ENCODE data around the gene AKAP12. TPM values are rescaled to one million over a fixed set of nuclear protein-coding genes. Genes with fewer than 3 reads are reported as not detected.

The AKAP12 gene
- total RNA-seq, 1 donor from 2014 or later = 81.3 TPM

GRCh38 chr6:151247490-151247889 is 7.7 kb downstream of the AKAP12 start:
- no peaks in the 10 kb centered on the region for H3K9me3 ChIP-seq (ENCODE audit: low read depth)
- no peak overlapping the region for H3K27ac Mint-ChIP-seq
- H3K4me1 Mint-ChIP-seq = peaks cover 17% of the 10 kb centered on the region
- H3K4me2 ChIP-seq = no peak overlapping the region
- H3K4me3 ChIP-seq = no peak overlapping the region
- TF ChIP-seq EZH2phosphoT487 (IDR thresholded peaks at IDR 0.05) = no peak
- TF ChIP-seq EZH2 (IDR thresholded peaks at IDR 0.05) = no peak
- TF ChIP-seq CTCF (IDR thresholded peaks at IDR 0.05) = no peak
- H3K27me3 ChIP-seq = no peaks in the 10 kb centered on the region
- peaks cover 2% of the 10 kb centered on the region for H3K9me3 Mint-ChIP-seq
- H3K36me3 Mint-ChIP-seq = peaks cover 17% of the 10 kb centered on the region
- peaks cover 52% of the 10 kb centered on the region for H3K79me2 ChIP-seq (ENCODE audit: low read depth)
- peaks cover 10% of the 10 kb centered on the region for H4K20me1 ChIP-seq (ENCODE audit: low read depth)
- no peak for DNase-seq (ENCODE audit: low spot score)
- H3K27me3 Mint-ChIP-seq (ENCODE audit: insufficient read depth, low read depth) = peaks cover 2% of the 10 kb centered on the region
- H2AFZ ChIP-seq (replicated peaks) = no peak overlapping the region
- H3K9ac ChIP-seq = no peak overlapping the region
- H3K4me1 ChIP-seq = peaks cover 8% of the 10 kb centered on the region
- H3K27ac ChIP-seq = no peak overlapping the region
- H3F3A ChIP-seq (ENCODE audit: low read depth) = no peaks in the 10 kb centered on the region
- H3K4me3 Mint-ChIP-seq = no peak overlapping the region
- H3K36me3 ChIP-seq = no peaks in the 10 kb centered on the region

GRCh38 chr6:151248295-151248694 is 8.5 kb downstream of the AKAP12 start:
- H3K4me1 ChIP-seq = peaks cover 3% of the 10 kb centered on the region

GRCh38 chr6:151252634-151253033 is 12.9 kb downstream of the AKAP12 start:
- Mint-ChIP-seq H3K36me3 (peaks cover 17% of the 10 kb centered on the region), H3K9me3 (peaks cover 2% of the 10 kb centered on the region), H3K27ac (no peak overlapping the region), H3K27me3 (ENCODE audit: insufficient read depth, low read depth) (peaks cover 5% of the 10 kb centered on the region), H3K4me1 (peaks cover 19% of the 10 kb centered on the region), H3K4me3 (no peak overlapping the region)
- no peak overlapping the region for H3K4me3 ChIP-seq
- DNase-seq (ENCODE audit: low spot score) = no peak
- peaks cover 12% of the 10 kb centered on the region for H3K79me2 ChIP-seq (ENCODE audit: low read depth)
- no peak overlapping the region for H3K9ac ChIP-seq
- H2AFZ ChIP-seq (replicated peaks) = no peak overlapping the region
- no peak overlapping the region for H3K27ac ChIP-seq
- no peak for TF ChIP-seq EZH2phosphoT487 (IDR thresholded peaks at IDR 0.05)
- TF ChIP-seq EZH2 (IDR thresholded peaks at IDR 0.05) = no peak
- no peak for TF ChIP-seq CTCF (IDR thresholded peaks at IDR 0.05)
- no peaks in the 10 kb centered on the region for H3K4me1 ChIP-seq
- H3K9me3 ChIP-seq (ENCODE audit: low read depth) = no peaks in the 10 kb centered on the region
- no peaks in the 10 kb centered on the region for H3K27me3 ChIP-seq
- no peaks in the 10 kb centered on the region for H3F3A ChIP-seq (ENCODE audit: low read depth)
- no peaks in the 10 kb centered on the region for H3K36me3 ChIP-seq
- peaks cover 24% of the 10 kb centered on the region for H4K20me1 ChIP-seq (ENCODE audit: low read depth)
- no peak overlapping the region for H3K4me2 ChIP-seq

More at GRCh38 chr6:151248295-151248694, 8.5 kb downstream of the AKAP12 start:
- TF ChIP-seq CTCF (IDR thresholded peaks at IDR 0.05) (no peak), EZH2 (IDR thresholded peaks at IDR 0.05) (no peak), EZH2phosphoT487 (IDR thresholded peaks at IDR 0.05) (no peak)
- DNase-seq (ENCODE audit: low spot score) = no peak
- H3K4me2 ChIP-seq = no peak overlapping the region
- H3K9me3 ChIP-seq (ENCODE audit: low read depth) = no peaks in the 10 kb centered on the region
- H2AFZ ChIP-seq (replicated peaks) = no peak overlapping the region
- peaks cover 19% of the 10 kb centered on the region for H3K36me3 Mint-ChIP-seq
- H4K20me1 ChIP-seq (ENCODE audit: low read depth) = peaks cover 5% of the 10 kb centered on the region
- no peak overlapping the region for H3K4me3 ChIP-seq
- peaks cover 12% of the 10 kb centered on the region for H3K4me1 Mint-ChIP-seq
- H3K9me3 Mint-ChIP-seq = peaks cover 2% of the 10 kb centered on the region
- H3K79me2 ChIP-seq (ENCODE audit: low read depth) = peaks cover 44% of the 10 kb centered on the region
- no peaks in the 10 kb centered on the region for H3K36me3 ChIP-seq
- no peaks in the 10 kb centered on the region for H3F3A ChIP-seq (ENCODE audit: low read depth)
- H3K27ac Mint-ChIP-seq = no peak overlapping the region
- no peak overlapping the region for H3K27ac ChIP-seq
- no peaks in the 10 kb centered on the region for H3K27me3 ChIP-seq
- peaks cover 2% of the 10 kb centered on the region for H3K27me3 Mint-ChIP-seq (ENCODE audit: insufficient read depth, low read depth)
- no peak overlapping the region for H3K4me3 Mint-ChIP-seq
- no peak overlapping the region for H3K9ac ChIP-seq
